SKM-1 treated with dmso at 0.1 percent for 144 hours (cell line): ENCODE results near the gene GDPD2.

Experiments
- DNase-seq: peaks from one replicate; lab custom pipeline; 2025; ENCODE audit not compliant: unreplicated experiment; lab: John Stamatoyannopoulos, UW

The GDPD2 gene

GRCh38 chrX:70476166-70476933, 53.2 kb downstream of the GDPD2 start:
- DNase-seq, result no peak

GRCh38 chrX:70476934-70477733, 54.0 kb downstream of the GDPD2 start:
- DNase-seq, result no peak

- no peak for DNase-seq
These were observed 54.6 kb downstream of the GDPD2 start for GRCh38 chrX:70477734-70478075.

GRCh38 chrX:70478526-70479245, 55.6 kb downstream of the GDPD2 start:
- DNase-seq, result no peak

GRCh38 chrX:70479247-70479921, 56.3 kb downstream of the GDPD2 start:
- no peak for DNase-seq

GRCh38 chrX:70479922-70480659, 57.0 kb downstream of the GDPD2 start:
- no peak for DNase-seq

- DNase-seq, result no peak
These were observed 57.5 kb downstream of the GDPD2 start for GRCh38 chrX:70480660-70481018.

GRCh38 chrX:70481471-70482270, 58.6 kb downstream of the GDPD2 start:
- DNase-seq, result no peak

GRCh38 chrX:70482300-70482699, 59.2 kb downstream of the GDPD2 start:
- DNase-seq, result no peak
